T-cell (primary cell): ENCODE data around the gene TJP1. TPM values are rescaled to one million over a fixed set of nuclear protein-coding genes. Genes with fewer than 3 reads are reported as not detected.

Experiments used
- ATAC-seq, 4 experiments: fragments of 200-7000 bp in 3 of 4; fragments of 150-1000 bp in 1 of 4; cut with Tn5 transposase; replicated peaks in 1 of 4; 1 replicate in 3 of 4; 2 replicates in 1 of 4; pipeline ENCODE4 v1.10.0; 2021; ENCODE audit warnings: moderate library complexity in 3 of 4, mild to moderate bottlenecking in 2 of 4, moderate number of reproducible peaks in 1 of 4
- CTCF ChIA-PET, 2 donors: fragments of 300-600 bp; sonication (Branson Sonifier 250); formaldehyde crosslinking; loops; one replicate each; lab custom pipeline; 2022; ENCODE audit warnings: antibody characterized with exemption in 2 of 2; lab: Charles Lee
- POLR2A ChIA-PET, 2 donors: fragments of 300-600 bp; sonication (Branson Sonifier 250); formaldehyde crosslinking; loops; one replicate each; lab custom pipeline; 2022; ENCODE audit warnings: antibody characterized with exemption in 2 of 2; lab: Charles Lee
- DNase-seq, 35 experiments: peaks; one replicate each; pipeline versions ENCODE4 v3.0.0 to v3.0.0-alpha.2; 2013 to 2023
- H3K27ac ChIP-seq: one replicate; pipeline ENCODE4 v1.5.1; 2013; ENCODE audit warnings: low read length
- H3K27me3 ChIP-seq, 2 experiments: replicated peaks in 1 of 2; 1 replicate in 1 of 2; 2 replicates in 1 of 2; pipeline versions ENCODE4 v1.6.1 to v1.7.0; 2013; ENCODE audit warnings: low read length in 1 of 2, mixed read lengths in 1 of 2; ENCODE audit not compliant: control insufficient read depth in 2 of 2, insufficient read depth in 2 of 2; ENCODE audit errors: extremely low read depth in 1 of 2
- H3K36me3 ChIP-seq, 2 donors: 1 replicate in 1 of 2; 2 replicates in 1 of 2; pipeline versions ENCODE4 v1.6.1 to v1.7.0; 2013; ENCODE audit warnings: low read length in 1 of 2; ENCODE audit not compliant: control insufficient read depth in 2 of 2, insufficient read depth in 1 of 2; ENCODE audit errors: extremely low read depth in 1 of 2
- H3K4me1 ChIP-seq, 2 experiments: 1 replicate in 1 of 2; 2 replicates in 1 of 2; pipeline versions ENCODE4 v1.6.1 to v1.7.0; 2013; ENCODE audit warnings: low read length in 2 of 2, mixed read lengths in 1 of 2; ENCODE audit not compliant: insufficient read depth in 2 of 2, control insufficient read depth in 1 of 2; ENCODE audit errors: extremely low read depth in 1 of 2
- H3K4me3 ChIP-seq, 2 donors: 1 replicate in 1 of 2; 2 replicates in 1 of 2; pipeline versions ENCODE4 v1.5.1 to v1.7.0; 2013; ENCODE audit warnings: mild to moderate bottlenecking in 2 of 2, low read length in 1 of 2, moderate library complexity in 1 of 2; ENCODE audit not compliant: control insufficient read depth in 1 of 2; ENCODE audit errors: extremely low read depth in 1 of 2
- H3K9me3 ChIP-seq: 2 replicates; pipeline ENCODE4 v1.7.0; 2013
- H3K27ac Mint-ChIP-seq, 2 donors: one replicate each; pipeline ENCODE4 v1.8.0; 2020 to 2021; ENCODE audit warnings: mild to moderate bottlenecking in 2 of 2, mixed read lengths in 2 of 2
- H3K27me3 Mint-ChIP-seq, 2 donors: one replicate each; pipeline ENCODE4 v1.8.0; 2021 to 2022; ENCODE audit warnings: mixed read lengths in 2 of 2
- H3K36me3 Mint-ChIP-seq: one replicate; pipeline ENCODE4 v1.8.0; 2021; ENCODE audit warnings: mixed read lengths
- H3K4me1 Mint-ChIP-seq, 3 donors: one replicate each; pipeline ENCODE4 v1.8.0; 2020 to 2022; ENCODE audit warnings: mixed read lengths in 3 of 3, mild to moderate bottlenecking in 1 of 3
- H3K4me3 Mint-ChIP-seq, 3 donors: one replicate each; pipeline ENCODE4 v1.8.0; 2020 to 2022; ENCODE audit warnings: mild to moderate bottlenecking in 3 of 3, mixed read lengths in 3 of 3, moderate library complexity in 3 of 3
- H3K9me3 Mint-ChIP-seq, 3 donors: one replicate each; pipeline ENCODE4 v1.8.0; 2020 to 2022; ENCODE audit warnings: mixed read lengths in 3 of 3
- WGBS: methylation state at CpG from one replicate; pipeline ENCODE4 v1.1.5; 2013; ENCODE audit warnings: missing lambda C conversion rate; ENCODE audit not compliant: insufficient coverage; 5-methylcytosine and 5-hydroxymethylcytosine counted together
- total RNA-seq, 35 experiments: library from RNA in 6 of 35; stranded (reverse) in 6 of 35; fragments of 120-200 nt in 1 of 35; gene quantifications; one replicate each; pipeline versions ENCODE4 v1.2.1 to v1.2.4 and lab custom pipeline; 2013 to 2026

TJP1 gene
- total RNA-seq, 5 donors from 2014 or later (not counting 1 experiment from before 2014, with no cell fraction given) = 0.41 to 0.73 (median 0.53) TPM; not detected in 2

GRCh38 chr15:29795610-29796009, 26.7 kb downstream of the TJP1 start:
- Mint-ChIP-seq H3K9me3 (peaks cover 0 to 12% (median 5%) of the 10 kb centered on the region in 3 donors), H3K27me3 (peaks cover 33 to 56% of the 10 kb centered on the region in 2 donors)
- CTCF ChIA-PET = no interaction called here

DNA sequence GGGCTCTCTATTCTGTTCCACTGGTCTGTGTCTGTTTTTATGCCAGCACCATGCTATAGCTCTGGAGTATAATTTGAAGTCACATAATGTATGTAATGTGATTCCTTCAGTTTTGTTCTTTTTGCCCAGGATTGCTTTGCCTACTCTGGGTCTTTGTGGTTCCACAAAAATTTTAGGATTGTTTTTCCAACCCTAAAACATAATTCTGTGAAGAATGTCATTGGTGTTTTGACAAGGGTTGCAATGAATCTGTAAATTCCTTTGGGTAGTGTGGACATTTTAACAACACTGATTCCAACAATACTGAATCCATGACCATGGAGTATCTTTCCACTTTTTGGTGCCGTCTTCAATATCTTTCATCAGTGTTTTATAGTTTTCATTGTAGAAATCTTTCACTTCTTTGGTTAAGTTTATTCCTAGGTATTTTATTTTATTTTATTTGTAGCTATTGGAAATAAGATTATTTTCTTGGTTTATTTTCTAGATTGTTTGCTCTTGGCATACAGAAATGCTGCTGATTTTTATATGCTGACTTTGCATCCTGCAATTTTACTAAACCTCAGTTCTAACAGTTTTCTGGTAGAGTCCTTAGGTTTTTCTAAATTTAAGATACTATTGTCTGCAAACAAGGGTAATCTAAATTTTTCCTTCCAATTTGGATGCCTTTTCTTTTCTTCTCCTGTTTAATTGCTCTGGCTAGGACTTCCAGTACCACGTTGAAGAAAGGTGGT, 29.7 kb downstream of the TJP1 start:
- Mint-ChIP-seq H3K4me3 (no peak overlapping the region), H3K27ac (no peak overlapping the region), H3K9me3 (peaks cover 0 to 12% (median 5%) of the 10 kb centered on the region in 3 donors), H3K27me3 (peaks cover 34 to 51% of the 10 kb centered on the region in 2 donors), H3K4me1 (no peaks in the 10 kb centered on the region), H3K36me3 (no peaks in the 10 kb centered on the region)
- DNase-seq = no peak
- no peaks in the 10 kb centered on the region for H3K9me3 ChIP-seq
- ChIA-PET POLR2A (no interaction called here), CTCF (no interaction called here)
- no peak for ATAC-seq
- H3K36me3 ChIP-seq = no peaks in the 10 kb centered on the region
- H3K4me1 ChIP-seq = no peaks in the 10 kb centered on the region
- no peak overlapping the region for H3K4me3 ChIP-seq
- WGBS = no CpG with 5 or more reads among the region's 2 CpGs
- H3K27ac ChIP-seq = no peak overlapping the region
- peaks cover 0 to 7% of the 10 kb centered on the region in 2 experiments for H3K27me3 ChIP-seq

More at GRCh38 chr15:29795610-29796009, 26.7 kb downstream of the TJP1 start:
- H3K27me3 ChIP-seq = peaks cover 0 to 7% of the 10 kb centered on the region in 2 experiments
- DNase-seq (no peak), ATAC-seq (no peak)
- Mint-ChIP-seq H3K4me3 (no peak overlapping the region), H3K27ac (no peak overlapping the region), H3K36me3 (no peaks in the 10 kb centered on the region), H3K4me1 (peaks cover 0 to 4% (median 0%) of the 10 kb centered on the region in 3 donors)
- no peak overlapping the region for H3K27ac ChIP-seq
- no peak overlapping the region for H3K4me3 ChIP-seq
- POLR2A ChIA-PET = no interaction called here
- H3K9me3 ChIP-seq = no peaks in the 10 kb centered on the region
- no CpG with 5 or more reads among the region's 1 CpG for WGBS
- no peaks in the 10 kb centered on the region for H3K36me3 ChIP-seq
- H3K4me1 ChIP-seq = no peaks in the 10 kb centered on the region

DNA sequence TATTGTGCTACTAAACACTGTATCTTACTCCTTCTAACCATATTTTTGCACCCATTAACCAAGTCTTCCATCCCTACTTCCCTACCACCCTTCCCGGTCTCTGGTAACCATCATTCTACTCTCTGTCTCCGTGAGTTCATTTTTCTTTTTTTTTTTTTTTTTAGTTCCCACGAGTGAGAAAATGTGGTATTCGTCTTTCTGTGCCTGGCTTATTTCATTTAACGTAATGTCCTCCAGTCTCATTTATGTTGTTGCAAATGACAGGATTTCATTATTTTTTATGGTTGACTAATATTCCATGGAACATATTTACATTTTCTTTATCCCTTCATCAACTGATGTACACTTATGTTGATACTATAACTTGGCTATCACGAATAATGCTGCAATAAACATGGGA, 31.7 kb downstream of the TJP1 start:
- no peaks in the 10 kb centered on the region for H3K36me3 Mint-ChIP-seq
- H3K36me3 ChIP-seq = no peaks in the 10 kb centered on the region
- WGBS = 88% methylated on average over 1 of the region's 6 CpGs
- no peak for ATAC-seq
- DNase-seq = no peak
- H3K27ac ChIP-seq = no peak overlapping the region
- no peak overlapping the region for H3K4me3 Mint-ChIP-seq
- H3K9me3 ChIP-seq = no peaks in the 10 kb centered on the region
- no peaks in the 10 kb centered on the region for H3K4me1 Mint-ChIP-seq
- H3K9me3 Mint-ChIP-seq = peaks cover 0 to 9% (median 5%) of the 10 kb centered on the region in 3 donors
- H3K27ac Mint-ChIP-seq = no peak overlapping the region
- H3K27me3 Mint-ChIP-seq = peaks cover 23 to 39% of the 10 kb centered on the region in 2 donors
- ChIA-PET CTCF (no interaction called here), POLR2A (no interaction called here)
- H3K4me3 ChIP-seq = no peak overlapping the region
- no peaks in the 10 kb centered on the region for H3K4me1 ChIP-seq
- peaks cover 0 to 7% of the 10 kb centered on the region in 2 experiments for H3K27me3 ChIP-seq

- ChIA-PET CTCF (no interaction called here), POLR2A (no interaction called here)
- WGBS = 88% methylated on average over 2 of the region's 4 CpGs
- Mint-ChIP-seq H3K4me3 (no peak overlapping the region), H3K4me1 (no peaks in the 10 kb centered on the region), H3K27me3 (peaks cover 21 to 36% of the 10 kb centered on the region in 2 donors), H3K9me3 (peaks cover 0 to 9% (median 5%) of the 10 kb centered on the region in 3 donors), H3K27ac (no peak overlapping the region), H3K36me3 (no peaks in the 10 kb centered on the region)
- Histone ChIP-seq H3K9me3 (no peaks in the 10 kb centered on the region), H3K27ac (no peak overlapping the region), H3K27me3 (peaks cover 0 to 4% of the 10 kb centered on the region in 2 experiments), H3K4me3 (no peak overlapping the region), H3K4me1 (no peaks in the 10 kb centered on the region), H3K36me3 (no peaks in the 10 kb centered on the region)
- no peak for ATAC-seq
- DNase-seq = no peak
These were observed 32.4 kb downstream of the TJP1 start for GRCh38 chr15:29789871-29790270.

- no CpG with 5 or more reads among the region's 4 CpGs for WGBS
- ATAC-seq (no peak), DNase-seq (no peak)
- H3K27ac ChIP-seq = no peak overlapping the region
- Mint-ChIP-seq H3K36me3 (no peaks in the 10 kb centered on the region), H3K27ac (no peak overlapping the region), H3K27me3 (peaks cover 12 to 24% of the 10 kb centered on the region in 2 donors), H3K4me1 (no peaks in the 10 kb centered on the region), H3K9me3 (peaks cover 0 to 9% (median 5%) of the 10 kb centered on the region in 3 donors), H3K4me3 (no peak overlapping the region)
- no peak overlapping the region for H3K4me3 ChIP-seq
- H3K36me3 ChIP-seq = no peaks in the 10 kb centered on the region
- no peaks in the 10 kb centered on the region for H3K4me1 ChIP-seq
- peaks cover 0 to 4% of the 10 kb centered on the region in 2 experiments for H3K27me3 ChIP-seq
- no peaks in the 10 kb centered on the region for H3K9me3 ChIP-seq
- POLR2A ChIA-PET = no interaction called here
- CTCF ChIA-PET = no interaction called here
These were observed 33.7 kb downstream of the TJP1 start for GRCh38 chr15:29788433-29789034.

DNA sequence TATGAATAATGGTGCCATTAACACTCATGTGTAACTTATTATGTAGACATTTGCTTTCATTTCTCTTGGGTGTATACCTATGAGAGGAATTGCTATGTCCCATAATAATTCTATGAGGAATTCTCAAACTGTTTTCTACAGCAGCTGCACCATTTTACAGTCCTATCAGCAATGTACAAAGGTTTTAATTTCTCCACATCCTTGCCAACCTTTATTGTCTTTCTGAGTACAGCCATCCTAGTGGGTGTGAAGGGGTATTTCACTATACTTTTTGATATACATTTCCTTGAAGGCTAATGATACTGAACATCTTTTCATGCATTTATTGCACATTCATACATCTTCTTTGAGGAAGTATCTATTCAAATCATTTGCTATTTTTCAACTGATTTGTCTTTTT, 34.5 kb downstream of the TJP1 start:
- H3K4me1 ChIP-seq = no peaks in the 10 kb centered on the region
- CTCF ChIA-PET = no interaction called here

More for the DNA sequence above, 34.5 kb downstream of the TJP1 start:
- Mint-ChIP-seq H3K36me3 (no peaks in the 10 kb centered on the region), H3K4me3 (no peak overlapping the region), H3K9me3 (peaks cover 0 to 5% (median 0%) of the 10 kb centered on the region in 3 donors), H3K27me3 (peaks cover 6 to 22% of the 10 kb centered on the region in 2 donors), H3K4me1 (no peaks in the 10 kb centered on the region), H3K27ac (no peak overlapping the region)
- H3K4me3 ChIP-seq = no peak overlapping the region
- H3K9me3 ChIP-seq = no peaks in the 10 kb centered on the region
- no peak for DNase-seq
- peaks cover 0 to 4% of the 10 kb centered on the region in 2 experiments for H3K27me3 ChIP-seq
- no peak overlapping the region for H3K27ac ChIP-seq
- no peak for ATAC-seq
- POLR2A ChIA-PET = no interaction called here
- H3K36me3 ChIP-seq = no peaks in the 10 kb centered on the region
